Endothelial cell (in vitro differentiated cells): ENCODE results near the gene SOX5. TPM values are rescaled to one million over a fixed set of nuclear protein-coding genes. Genes with fewer than 3 reads are reported as not detected.
"Not testable (repeated sequence)": the region's sequence is repeated elsewhere in the genome, so short reads cannot be mapped to it uniquely, and the experiment has no call there.

Source experiments
- DNase-seq: peaks from one replicate; pipeline ENCODE4 v3.0.0; 2021; ENCODE audit warnings: low spot score
- H3K27ac Mint-ChIP-seq: one replicate; pipeline ENCODE4 v1.8.0; 2021; ENCODE audit warnings: mixed read lengths, inconsistent platforms; ENCODE audit not compliant: unreplicated experiment
- H3K27me3 Mint-ChIP-seq: one replicate; pipeline ENCODE4 v1.8.0; 2021; ENCODE audit warnings: mild to moderate bottlenecking, moderate library complexity, mixed read lengths, inconsistent platforms; ENCODE audit not compliant: unreplicated experiment
- H3K36me3 Mint-ChIP-seq: one replicate; pipeline ENCODE4 v1.8.0; 2021; ENCODE audit warnings: mild to moderate bottlenecking, low read depth, mixed read lengths, inconsistent platforms; ENCODE audit not compliant: unreplicated experiment
- H3K4me1 Mint-ChIP-seq: one replicate; pipeline ENCODE4 v1.8.0; 2021; ENCODE audit warnings: mild to moderate bottlenecking, mixed read lengths, inconsistent platforms; ENCODE audit not compliant: unreplicated experiment
- H3K4me3 Mint-ChIP-seq: one replicate; pipeline ENCODE4 v1.8.0; 2021; ENCODE audit warnings: mild to moderate bottlenecking, mixed read lengths, inconsistent platforms; ENCODE audit not compliant: unreplicated experiment
- H3K9me3 Mint-ChIP-seq: one replicate; pipeline ENCODE4 v1.8.0; 2021; ENCODE audit warnings: mixed read lengths, inconsistent platforms; ENCODE audit not compliant: unreplicated experiment
- total RNA-seq: library from RNA; stranded (reverse); fragmentation: NEBNext Ultra II Directional; extraction: Animal tissue kit (Norgen Biotek cat#: 25700); gene quantifications from one replicate; pipeline ENCODE4 v1.2.1, GENCODE V29; 2021; ENCODE audit not compliant: unreplicated experiment
- TF ChIP-seq, protein P1 (sequence below): fragments of 200-600 bp; sonication (generic); IDR thresholded peaks from one replicate; pipeline ENCODE4 v1.5.0; 2021; ENCODE audit warnings: antibody characterized with exemption; ENCODE audit not compliant: unreplicated experiment

Gene SOX5
- total RNA-seq, 1 donor from 2014 or later = 23.1 TPM

DNA sequence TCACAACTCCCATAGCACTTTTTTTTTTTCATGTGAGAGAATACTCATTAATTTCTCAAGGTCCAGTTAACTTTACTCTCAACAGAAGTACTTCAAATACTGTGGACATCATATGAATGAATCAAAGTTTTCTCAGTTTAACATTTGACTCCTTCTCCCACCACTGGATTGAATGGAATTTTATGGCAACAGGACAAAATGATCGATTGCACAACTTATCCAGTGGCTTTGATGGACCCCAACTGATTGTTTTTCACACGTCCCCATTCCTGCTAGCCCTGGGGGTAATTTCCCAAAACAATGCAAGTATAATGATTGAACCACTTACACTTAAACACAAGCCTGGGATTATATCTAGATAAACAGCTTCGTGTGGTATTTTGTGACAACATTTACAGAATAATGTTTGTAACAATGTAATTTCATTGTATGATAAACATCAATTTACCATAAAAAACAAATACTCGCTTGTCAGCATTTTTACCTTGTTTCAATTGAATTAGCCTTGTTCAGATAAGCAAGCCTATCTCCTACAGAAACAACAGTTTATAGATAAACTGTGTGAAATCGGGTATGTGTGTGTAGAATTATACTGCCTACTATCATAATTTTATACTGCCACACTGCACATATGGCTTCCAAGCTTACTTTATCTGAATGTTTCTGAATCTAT lies 60.9 kb downstream of the SOX5 start:
- H3K27ac Mint-ChIP-seq = peak overlapping the region; percentile 88
- TF ChIP-seq, protein P1, sequence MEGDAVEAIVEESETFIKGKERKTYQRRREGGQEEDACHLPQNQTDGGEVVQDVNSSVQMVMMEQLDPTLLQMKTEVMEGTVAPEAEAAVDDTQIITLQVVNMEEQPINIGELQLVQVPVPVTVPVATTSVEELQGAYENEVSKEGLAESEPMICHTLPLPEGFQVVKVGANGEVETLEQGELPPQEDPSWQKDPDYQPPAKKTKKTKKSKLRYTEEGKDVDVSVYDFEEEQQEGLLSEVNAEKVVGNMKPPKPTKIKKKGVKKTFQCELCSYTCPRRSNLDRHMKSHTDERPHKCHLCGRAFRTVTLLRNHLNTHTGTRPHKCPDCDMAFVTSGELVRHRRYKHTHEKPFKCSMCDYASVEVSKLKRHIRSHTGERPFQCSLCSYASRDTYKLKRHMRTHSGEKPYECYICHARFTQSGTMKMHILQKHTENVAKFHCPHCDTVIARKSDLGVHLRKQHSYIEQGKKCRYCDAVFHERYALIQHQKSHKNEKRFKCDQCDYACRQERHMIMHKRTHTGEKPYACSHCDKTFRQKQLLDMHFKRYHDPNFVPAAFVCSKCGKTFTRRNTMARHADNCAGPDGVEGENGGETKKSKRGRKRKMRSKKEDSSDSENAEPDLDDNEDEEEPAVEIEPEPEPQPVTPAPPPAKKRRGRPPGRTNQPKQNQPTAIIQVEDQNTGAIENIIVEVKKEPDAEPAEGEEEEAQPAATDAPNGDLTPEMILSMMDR = no peak
- no peak overlapping the region for H3K4me3 Mint-ChIP-seq
- H3K27me3 Mint-ChIP-seq = peaks cover 4% of the 10 kb centered on the region
- H3K4me1 Mint-ChIP-seq = peaks cover 35% of the 10 kb centered on the region
- DNase-seq = no peak
- H3K9me3 Mint-ChIP-seq = no peaks in the 10 kb centered on the region
- H3K36me3 Mint-ChIP-seq = peaks cover 9% of the 10 kb centered on the region

DNA sequence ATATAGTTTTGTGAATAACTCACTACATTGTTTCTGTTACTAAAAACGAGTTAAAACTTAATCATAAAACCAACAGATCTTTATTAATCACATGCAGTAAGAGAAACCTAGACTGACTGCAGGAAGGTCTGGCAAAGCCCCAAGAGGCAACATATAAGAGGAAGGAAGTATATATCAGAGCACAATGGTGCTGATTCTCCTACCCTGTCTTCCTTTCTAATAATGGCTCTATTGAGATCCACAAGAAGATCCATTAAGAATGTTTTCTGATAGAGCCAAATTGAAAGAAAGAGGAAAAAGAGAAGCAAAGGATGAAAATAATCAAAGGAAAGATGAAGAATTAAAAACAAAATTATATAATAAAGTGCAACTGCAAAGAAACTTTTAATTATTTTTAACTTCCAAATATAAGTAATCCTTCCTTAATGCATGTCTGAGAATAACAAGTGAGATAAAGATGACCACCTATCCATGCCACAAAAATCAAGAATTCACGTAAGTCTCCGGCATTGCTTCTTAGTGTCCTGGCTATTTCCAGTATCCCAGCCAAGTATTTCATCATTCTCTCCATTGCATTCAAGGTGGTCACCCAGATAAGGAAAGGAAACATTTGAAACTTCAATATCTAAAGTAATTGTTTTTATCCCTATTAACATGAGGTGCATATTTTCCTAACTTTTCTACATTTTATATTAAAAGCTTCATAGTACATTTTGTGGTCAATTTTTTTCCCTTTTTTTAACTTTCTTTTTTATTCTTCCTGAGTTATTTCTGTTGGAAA lies 62.2 kb downstream of the SOX5 start:
- Mint-ChIP-seq H3K27ac (peak overlapping the region; percentile 95), H3K27me3 (peaks cover 4% of the 10 kb centered on the region), H3K36me3 (peaks cover 1% of the 10 kb centered on the region), H3K4me1 (peaks cover 32% of the 10 kb centered on the region), H3K9me3 (no peaks in the 10 kb centered on the region), H3K4me3 (no peak overlapping the region)
- no peak for DNase-seq
- TF ChIP-seq, protein P1 = no peak

DNA sequence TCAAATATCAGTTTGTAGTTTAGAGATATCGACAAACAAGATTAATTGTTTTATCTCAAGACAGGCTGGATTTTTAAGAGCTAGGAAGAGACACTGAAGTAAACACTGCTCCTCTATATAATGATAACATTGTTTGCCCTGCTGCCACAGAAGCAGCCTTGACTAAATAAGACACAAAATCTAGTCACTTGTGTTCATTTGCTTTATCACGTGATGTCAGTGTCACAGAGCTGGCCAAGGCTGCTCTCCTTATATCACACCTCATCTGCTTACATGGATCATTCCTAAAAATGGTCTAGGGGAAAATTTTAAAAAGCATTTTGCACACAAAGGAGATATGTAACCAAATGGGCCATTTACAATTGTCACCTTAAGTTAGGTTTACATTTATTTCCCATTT lies 64.1 kb downstream of the SOX5 start:
- Mint-ChIP-seq H3K36me3 (no peaks in the 10 kb centered on the region), H3K27ac (no peak overlapping the region), H3K27me3 (peaks cover 4% of the 10 kb centered on the region), H3K9me3 (no peaks in the 10 kb centered on the region), H3K4me1 (peaks cover 32% of the 10 kb centered on the region), H3K4me3 (no peak overlapping the region)
- DNase-seq = no peak
- TF ChIP-seq, protein P1 = no peak

DNA sequence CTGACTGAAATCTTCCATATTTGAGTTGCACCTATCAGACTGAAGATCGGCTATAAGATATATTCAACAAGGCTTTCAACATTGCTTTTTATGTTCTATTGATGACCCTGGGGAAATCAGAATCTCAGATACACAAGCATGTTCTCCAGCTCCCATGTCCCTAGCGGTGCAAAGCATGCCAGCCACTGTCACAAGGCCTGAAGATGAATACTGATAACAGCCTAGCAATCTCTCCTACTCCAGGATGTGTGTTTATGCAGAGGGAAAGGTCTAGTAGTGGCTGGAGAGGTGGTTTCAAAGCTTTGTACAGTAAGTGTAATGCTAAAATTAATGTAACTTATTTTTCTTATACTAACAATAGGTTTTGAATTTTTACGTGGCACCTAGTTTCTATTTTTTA lies 64.6 kb downstream of the SOX5 start:
- Mint-ChIP-seq H3K27ac (no peak overlapping the region), H3K27me3 (peaks cover 4% of the 10 kb centered on the region), H3K9me3 (no peaks in the 10 kb centered on the region), H3K36me3 (no peaks in the 10 kb centered on the region), H3K4me3 (no peak overlapping the region), H3K4me1 (peaks cover 32% of the 10 kb centered on the region)
- TF ChIP-seq, protein P1 = no peak
- DNase-seq = no peak

DNA sequence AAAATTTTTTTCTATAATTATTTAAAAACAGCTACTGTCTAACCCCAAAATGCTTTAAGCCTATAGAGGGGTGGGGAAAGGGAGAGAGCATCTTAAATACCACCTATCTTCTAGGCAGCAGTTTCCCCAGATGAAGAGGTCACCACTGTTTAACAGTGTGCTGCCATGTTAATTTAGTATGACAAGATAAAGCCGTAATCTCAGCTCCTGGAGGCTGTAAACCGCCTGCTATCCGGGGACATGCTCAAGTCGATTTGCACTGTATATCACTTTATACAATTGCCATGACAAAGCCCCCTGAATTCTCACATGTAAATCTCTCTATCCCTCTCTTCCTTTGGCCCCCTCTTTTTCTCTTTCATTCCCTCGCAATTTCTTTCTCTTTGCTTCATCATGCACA lies 68.5 kb downstream of the SOX5 start:
- no peak overlapping the region for H3K27ac Mint-ChIP-seq
- H3K9me3 Mint-ChIP-seq = no peaks in the 10 kb centered on the region
- H3K4me3 Mint-ChIP-seq = no peak overlapping the region
- H3K4me1 Mint-ChIP-seq = peaks cover 8% of the 10 kb centered on the region
- no peak for DNase-seq
- no peaks in the 10 kb centered on the region for H3K27me3 Mint-ChIP-seq
- no peaks in the 10 kb centered on the region for H3K36me3 Mint-ChIP-seq
- TF ChIP-seq, protein P1 = no peak

DNA sequence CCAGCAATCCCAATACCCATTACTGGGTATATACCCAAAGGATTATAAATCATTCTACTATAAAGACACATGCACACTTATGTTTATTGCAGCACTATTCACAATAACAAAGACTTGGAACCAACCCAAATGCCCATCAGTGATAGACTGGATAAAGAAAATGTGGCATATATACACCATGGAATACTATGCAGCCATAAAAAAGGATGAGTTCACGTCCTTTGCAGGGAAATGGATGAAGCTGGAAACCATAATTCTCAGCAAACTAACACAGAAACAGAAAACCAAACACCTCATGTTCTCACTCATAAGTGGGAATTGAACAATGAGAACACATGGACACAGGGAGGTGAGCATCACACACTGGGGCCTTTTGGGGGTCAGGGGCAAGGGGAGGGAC lies 72.9 kb downstream of the SOX5 start:
- H3K36me3 Mint-ChIP-seq, DNase-seq, H3K4me3 Mint-ChIP-seq, H3K27ac Mint-ChIP-seq, H3K4me1 Mint-ChIP-seq, H3K27me3 Mint-ChIP-seq, H3K9me3 Mint-ChIP-seq: not testable (repeated sequence)
